CD4-positive, alpha-beta memory T cell (primary cell): ENCODE measurements around the gene IRF1. TPM values are rescaled to one million over a fixed set of nuclear protein-coding genes. Genes with fewer than 3 reads are reported as not detected.

Source experiments
- CTCF ChIA-PET: fragments of 350-600 bp; sonication (Branson Sonifier 250); formaldehyde crosslinking; loops from one replicate; lab custom pipeline; 2021; ENCODE audit warnings: inconsistent platforms; ENCODE audit not compliant: partially characterized antibody; lab: Charles Lee
- POLR2A ChIA-PET: fragments of 350-600 bp; sonication (Branson Sonifier 250); formaldehyde crosslinking; loops from one replicate; lab custom pipeline; 2021; ENCODE audit not compliant: partially characterized antibody; lab: Charles Lee
- DNase-seq, 5 donors: peaks; one replicate each; pipeline versions ENCODE4 v3.0.0 to v3.0.0-alpha.2; 2020 to 2022; ENCODE audit warnings: mixed read lengths in 1 of 5
- H3K27ac ChIP-seq: one replicate; pipeline ENCODE4 v1.7.0; 2013; ENCODE audit warnings: low read depth, low read length
- H3K27me3 ChIP-seq: 2 replicates; pipeline ENCODE4 v1.7.0; 2013; ENCODE audit warnings: mild to moderate bottlenecking, low read length, moderate library complexity; ENCODE audit not compliant: insufficient read depth
- H3K36me3 ChIP-seq: 2 replicates; pipeline ENCODE4 v1.7.0; 2013; ENCODE audit warnings: mild to moderate bottlenecking, low read length, moderate library complexity; ENCODE audit not compliant: insufficient read depth
- H3K4me1 ChIP-seq: 2 replicates; pipeline ENCODE4 v1.7.0; 2013; ENCODE audit warnings: mild to moderate bottlenecking, low read length, moderate library complexity; ENCODE audit not compliant: insufficient read depth
- H3K4me3 ChIP-seq, 2 donors: one replicate each; pipeline ENCODE4 v1.7.0; 2013; ENCODE audit warnings: low read length in 2 of 2, mild to moderate bottlenecking in 1 of 2
- H3K9me3 ChIP-seq, 2 donors: one replicate each; pipeline ENCODE4 v1.7.0; 2013; ENCODE audit warnings: low read length in 2 of 2, control low read depth in 1 of 2; ENCODE audit not compliant: control insufficient read depth in 1 of 2
- H3K27ac Mint-ChIP-seq, 7 donors: one replicate each; pipeline ENCODE4 v1.8.0; 2020 to 2021; ENCODE audit warnings: mixed read lengths in 7 of 7, mild to moderate bottlenecking in 6 of 7, inconsistent platforms in 3 of 7, moderate library complexity in 3 of 7
- H3K27me3 Mint-ChIP-seq, 2 donors: one replicate each; pipeline ENCODE4 v1.8.0; 2020 to 2021; ENCODE audit warnings: mixed read lengths in 2 of 2
- H3K36me3 Mint-ChIP-seq, 2 donors: one replicate each; pipeline ENCODE4 v1.8.0; 2020 to 2021; ENCODE audit warnings: mixed read lengths in 2 of 2, inconsistent platforms in 1 of 2, mild to moderate bottlenecking in 1 of 2
- H3K4me1 Mint-ChIP-seq, 4 donors: one replicate each; pipeline ENCODE4 v1.8.0; 2020 to 2021; ENCODE audit warnings: mixed read lengths in 4 of 4, mild to moderate bottlenecking in 1 of 4
- H3K4me3 Mint-ChIP-seq, 8 donors: one replicate each; pipeline ENCODE4 v1.8.0; 2020 to 2021; ENCODE audit warnings: mixed read lengths in 8 of 8, mild to moderate bottlenecking in 7 of 8, moderate library complexity in 6 of 8, inconsistent platforms in 3 of 8
- H3K9me3 Mint-ChIP-seq, 8 donors: one replicate each; pipeline ENCODE4 v1.8.0; 2020 to 2021; ENCODE audit warnings: mixed read lengths in 8 of 8, mild to moderate bottlenecking in 5 of 8, inconsistent platforms in 3 of 8, moderate library complexity in 1 of 8
- intact Hi-C: fragments of 100-400 bp; cut with micrococcal nuclease; formaldehyde crosslinking; loops from one replicate; pipeline ENCODE4 v1.15.1; 2023
- polyA plus RNA-seq, 2 donors: library from polyadenylated mRNA; unstranded; fragments of 300-500 nt; fragmentation: Illumina TruSeq; gene quantifications; one replicate each; pipeline ENCODE4 v1.2.3, GENCODE V29; 2021
- total RNA-seq, 2 experiments: library from RNA; stranded (reverse); gene quantifications; one replicate each; pipeline ENCODE4 v1.2.3, GENCODE V29; 2021

Gene IRF1
- total and polyA plus RNA-seq, 4 experiments from 2014 or later: 192 to 237 (median 197) TPM

DNA sequence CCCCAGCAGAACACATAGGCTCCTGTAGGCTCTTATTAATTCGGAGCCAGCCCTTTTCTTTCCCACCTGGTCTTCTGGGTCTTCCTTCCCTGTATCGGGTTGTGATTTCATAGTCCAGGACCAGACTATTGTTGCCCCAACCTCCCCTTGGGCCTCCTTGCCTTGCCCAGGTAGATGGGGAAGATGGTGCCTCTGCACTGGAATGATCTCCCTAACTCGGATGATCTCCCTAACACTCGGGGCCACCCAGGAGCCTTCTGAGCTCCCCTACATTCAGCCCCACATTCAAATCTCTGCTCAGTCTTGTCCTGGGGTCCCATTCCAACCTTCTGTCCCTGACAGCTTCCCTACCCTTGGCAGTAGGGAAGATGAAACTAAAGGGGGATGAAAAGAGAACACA lies 2.7 kb upstream of the IRF1 start:
- Mint-ChIP-seq H3K27ac (peak overlapping the region; percentile 89 to 99 (median 95)), H3K36me3 (peaks cover 14 to 31% of the 10 kb centered on the region in 2 donors), H3K27me3 (no peaks in the 10 kb centered on the region), H3K4me3 (peak overlapping the region in 4 of 8 donors; percentile 11 to 91 (median 30)), H3K4me1 (peaks cover 29 to 78% (median 49%) of the 10 kb centered on the region in 4 donors), H3K9me3 (peaks cover 0 to 6% (median 0%) of the 10 kb centered on the region in 8 donors)
- Histone ChIP-seq H3K4me1 (peaks cover 67% of the 10 kb centered on the region), H3K36me3 (peaks cover 12% of the 10 kb centered on the region), H3K4me3 (no peak overlapping the region), H3K27me3 (no peaks in the 10 kb centered on the region), H3K27ac (peak overlapping the region; percentile 99), H3K9me3 (no peaks in the 10 kb centered on the region)
- intact Hi-C loops: no loop called here
- no peak for DNase-seq
- ChIA-PET POLR2A (interaction anchor here (0.5 to 35.0 kb wide), 8 partner anchors 20 to 144 kb away, joined by 3 to 1580 read pairs (median 371); no protein-coding TSS in a partner anchor), CTCF (interaction anchor here (6.8 to 10.2 kb wide), 7 partner anchors 7 to 107 kb away, joined by 73 to 93 read pairs (median 86); no protein-coding TSS in a partner anchor)

DNA sequence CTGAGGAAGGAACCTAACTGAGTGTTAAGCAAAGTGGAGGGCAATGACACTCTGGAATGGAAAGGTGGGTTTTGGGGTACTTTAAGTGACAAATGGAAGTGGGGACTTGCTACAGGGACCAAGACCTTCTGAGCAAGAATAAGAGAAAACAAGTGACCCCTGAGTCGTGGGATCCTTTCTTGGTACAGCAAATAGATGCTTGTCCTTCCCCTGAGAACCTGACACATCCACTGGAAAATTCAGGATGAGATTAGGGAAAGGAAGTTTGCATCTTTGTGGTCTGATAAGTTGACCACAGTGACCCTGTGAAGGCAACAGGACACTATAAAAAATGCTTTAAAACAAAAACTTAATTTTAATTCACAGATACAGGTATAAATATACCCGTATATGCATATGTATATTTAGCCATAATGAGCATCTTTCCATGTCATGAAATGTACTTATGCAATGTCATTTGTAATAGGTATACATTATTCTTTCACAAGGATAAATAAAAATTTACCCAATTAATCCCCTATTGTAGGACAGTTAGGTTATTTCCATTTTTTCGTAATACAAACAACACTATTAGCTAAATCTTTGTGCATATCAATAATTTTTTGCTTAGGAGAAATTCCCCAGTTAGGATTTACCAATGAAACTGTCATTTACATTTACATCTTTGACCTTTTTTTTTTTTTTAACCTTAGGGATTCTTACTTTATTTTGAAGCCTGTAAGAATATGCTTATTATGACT lies 2.0 kb upstream of the IRF1 start:
- CTCF ChIA-PET: interaction anchor here (5.6 to 10.2 kb wide), 10 partner anchors 8 to 106 kb away, joined by 70 to 94 read pairs (median 84); no protein-coding TSS in a partner anchor
- Mint-ChIP-seq H3K9me3 (peaks cover 0 to 6% (median 0%) of the 10 kb centered on the region in 8 donors), H3K4me1 (peaks cover 35 to 78% (median 49%) of the 10 kb centered on the region in 4 donors), H3K36me3 (peaks cover 20 to 38% of the 10 kb centered on the region in 2 donors), H3K27ac (peak overlapping the region; percentile 97 to 99 (median 99)), H3K27me3 (no peaks in the 10 kb centered on the region), H3K4me3 (peak overlapping the region in 7 of 8 donors; percentile 84 to 95 (median 91))
- POLR2A ChIA-PET: interaction anchor here (0.5 to 35.0 kb wide), 15 partner anchors 6 to 143 kb away, joined by 3 to 1580 read pairs (median 83); partner anchors contain the start of genes RAD50 and SLC22A5
- Histone ChIP-seq H3K4me1 (peaks cover 67% of the 10 kb centered on the region), H3K27me3 (no peaks in the 10 kb centered on the region), H3K36me3 (peaks cover 19% of the 10 kb centered on the region), H3K4me3 (peak overlapping the region; percentile 45 to 94), H3K27ac (peak overlapping the region; percentile 99), H3K9me3 (no peaks in the 10 kb centered on the region)
- intact Hi-C loops: no loop called here
- DNase-seq: no peak

DNA sequence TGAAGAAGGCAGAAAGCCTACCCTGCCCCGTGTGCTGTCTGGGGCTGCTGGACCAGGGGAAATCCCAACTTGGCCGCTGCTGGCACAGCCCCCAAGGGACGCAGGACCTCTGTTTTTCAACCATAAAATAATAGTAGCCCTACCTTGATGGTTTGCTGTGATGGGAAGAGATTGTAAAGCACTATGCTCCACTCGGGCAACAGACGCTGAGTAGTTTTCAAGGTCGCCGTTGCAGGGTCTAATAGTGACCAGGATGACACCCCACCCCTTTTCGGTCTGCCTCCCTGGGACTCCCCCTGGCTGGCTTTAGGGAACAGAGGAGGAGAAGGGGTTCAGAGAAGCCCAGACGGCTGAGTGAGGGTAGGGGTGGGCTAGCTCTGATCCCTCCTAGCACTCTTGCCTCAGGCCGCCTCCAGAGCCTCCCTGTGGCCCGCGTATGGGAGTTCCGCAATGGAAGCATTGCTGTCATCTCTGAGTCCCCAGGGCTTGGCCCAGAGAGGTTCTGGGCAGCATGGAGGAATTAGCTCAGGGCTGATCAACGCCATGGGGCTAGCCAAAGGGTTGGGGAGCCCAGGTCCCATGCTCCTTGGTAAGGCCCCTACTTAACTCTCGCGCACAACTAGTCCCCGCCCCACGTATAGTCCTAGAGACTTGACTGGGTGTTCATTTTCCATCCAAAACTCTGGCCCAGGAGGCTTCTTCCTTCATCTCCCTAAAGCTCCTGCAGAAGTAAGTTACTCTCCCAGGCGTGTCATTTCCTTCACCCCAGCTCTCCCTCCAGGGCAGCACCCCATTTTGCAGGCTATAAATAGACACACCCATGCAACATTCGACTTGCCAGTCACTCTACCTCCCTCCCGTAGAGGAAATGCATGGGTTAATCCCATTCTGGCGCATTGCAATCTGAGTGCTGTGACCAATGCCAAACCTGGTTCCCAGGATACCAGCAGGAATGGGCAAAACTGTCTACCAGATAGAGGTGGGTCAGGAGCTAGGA lies 1.1 kb upstream of the IRF1 start:
- Histone ChIP-seq H3K27me3 (no peaks in the 10 kb centered on the region), H3K4me3 (peak overlapping the region; percentile 76 to 94), H3K36me3 (peaks cover 28% of the 10 kb centered on the region), H3K27ac (peak overlapping the region; percentile 99), H3K4me1 (peaks cover 70% of the 10 kb centered on the region), H3K9me3 (no peaks in the 10 kb centered on the region)
- Mint-ChIP-seq H3K4me1 (peaks cover 38 to 80% (median 52%) of the 10 kb centered on the region in 4 donors), H3K27ac (peak overlapping the region; percentile 92 to 99 (median 99)), H3K9me3 (peaks cover 0 to 10% (median 0%) of the 10 kb centered on the region in 8 donors), H3K36me3 (peaks cover 29 to 47% of the 10 kb centered on the region in 2 donors), H3K4me3 (peak overlapping the region; percentile 84 to 95 (median 92)), H3K27me3 (no peaks in the 10 kb centered on the region)
- DNase-seq: peak in 3 of 5 donors; percentile 42 to 71 (median 46)
- intact Hi-C loops: loop anchor here (2.0 kb wide), 1 partner anchor 25 kb away; no protein-coding TSS in a partner anchor
- ChIA-PET CTCF (interaction anchor here (0.7 to 10.2 kb wide), 20 partner anchors 9 to 255 kb away, joined by 3 to 94 read pairs (median 39); partner anchors contain the start of genes CCNI2 and SLC22A5), POLR2A (interaction anchor here (0.9 to 35.0 kb wide), 21 partner anchors 7 to 560 kb away, joined by 3 to 1580 read pairs (median 28); partner anchors contain the start of genes CCNI2, HSPA4, RAD50 and SLC22A4)

DNA sequence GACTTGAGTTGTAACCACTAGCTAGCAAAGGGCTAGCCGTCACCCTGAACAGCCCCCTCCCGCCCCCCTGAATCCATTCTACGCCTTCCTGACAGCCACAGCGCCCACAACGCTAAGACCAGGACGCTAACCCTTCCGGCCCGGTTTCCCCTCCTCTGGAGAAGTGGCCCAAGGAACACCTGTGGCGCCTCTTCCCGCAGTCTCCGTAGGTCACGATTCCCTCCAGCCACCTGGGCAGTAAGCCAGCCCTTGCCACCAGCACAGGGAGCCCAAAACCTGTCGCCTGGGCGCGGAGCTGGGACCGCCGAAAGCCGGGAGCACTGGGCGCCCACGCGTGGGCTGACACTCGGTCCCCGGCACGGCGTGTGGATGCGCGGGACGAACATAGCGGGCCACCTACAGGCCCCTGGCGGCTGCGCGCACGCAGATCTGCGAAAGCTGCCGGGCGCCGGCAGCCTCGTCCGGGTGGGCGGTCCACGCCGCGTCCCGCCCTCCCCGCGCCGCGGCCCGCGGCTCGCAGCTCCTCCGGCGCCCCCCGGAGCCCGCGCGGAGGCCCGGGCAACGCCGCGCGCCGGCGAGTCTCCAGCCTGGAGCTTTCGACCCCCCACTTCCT lies 596 bp downstream of the IRF1 start:
- Histone ChIP-seq H3K36me3 (peaks cover 45% of the 10 kb centered on the region), H3K27me3 (no peaks in the 10 kb centered on the region), H3K27ac (peak overlapping the region; percentile 99), H3K4me1 (peaks cover 80% of the 10 kb centered on the region), H3K9me3 (no peaks in the 10 kb centered on the region), H3K4me3 (peak overlapping the region; percentile 94 to 96)
- intact Hi-C loops: loop anchor here (1.0 to 2.0 kb wide), 5 partner anchors 23 to 79 kb away; no protein-coding TSS in a partner anchor
- Mint-ChIP-seq H3K27me3 (no peaks in the 10 kb centered on the region), H3K27ac (peak overlapping the region; percentile 93 to 98 (median 95)), H3K4me3 (peak overlapping the region; percentile 94 to 97 (median 96)), H3K4me1 (peaks cover 43 to 83% (median 62%) of the 10 kb centered on the region in 4 donors), H3K36me3 (peaks cover 42 to 60% of the 10 kb centered on the region in 2 donors), H3K9me3 (peaks cover 0 to 15% (median 0%) of the 10 kb centered on the region in 8 donors)
- ChIA-PET POLR2A (interaction anchor here (0.6 to 35.0 kb wide), 30 partner anchors 9 to 562 kb away, joined by 3 to 1580 read pairs (median 8); partner anchors contain the start of genes AFF4, CCNI2, GDF9 and HSPA4), CTCF (interaction anchor here (1.0 to 10.2 kb wide), 19 partner anchors 10 to 257 kb away, joined by 3 to 94 read pairs (median 70); partner anchors contain the start of genes CCNI2 and SLC22A5)
- DNase-seq: peak in 1 of 5 donors; percentile 47

DNA sequence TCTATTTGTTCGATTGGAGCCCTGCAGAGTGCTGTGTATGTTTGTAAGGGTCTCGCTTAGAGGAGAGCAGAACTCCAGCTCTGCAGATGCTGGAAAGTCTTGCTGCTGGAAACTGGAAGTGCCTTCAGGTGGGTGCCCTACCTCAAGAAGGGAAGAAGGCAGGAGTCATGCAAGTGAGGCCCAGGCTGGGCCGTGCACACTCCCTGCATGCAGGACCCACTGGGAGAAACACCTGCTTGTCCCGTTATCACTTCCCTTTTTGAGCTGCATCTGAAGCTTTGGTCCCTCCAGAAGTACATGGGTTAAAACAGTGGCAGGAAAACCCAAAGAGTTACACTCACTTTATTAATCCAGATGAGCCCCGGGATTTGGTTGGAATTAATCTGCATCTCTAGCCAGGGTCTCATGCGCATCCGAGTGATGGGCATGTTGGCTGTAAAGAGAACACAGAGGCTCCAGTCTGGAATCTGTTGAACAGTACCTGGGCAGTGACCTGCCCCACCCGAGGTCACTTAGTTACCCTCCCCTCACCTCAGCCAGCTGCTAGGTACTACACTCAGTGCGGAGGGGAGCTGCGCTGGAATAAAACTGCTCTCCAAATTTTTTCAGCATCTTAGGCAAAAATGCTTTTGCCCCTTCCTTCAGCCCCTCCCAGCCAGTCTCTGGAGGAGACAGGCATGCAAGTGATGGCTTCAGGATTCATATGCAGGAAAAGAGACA lies 1.4 kb downstream of the IRF1 start:
- CTCF ChIA-PET: interaction anchor here (1.3 to 10.2 kb wide), 13 partner anchors 10 to 120 kb away, joined by 4 to 94 read pairs (median 78); partner anchors contain the start of gene SLC22A5
- Mint-ChIP-seq H3K9me3 (peaks cover 0 to 15% (median 0%) of the 10 kb centered on the region in 8 donors), H3K36me3 (peaks cover 47 to 67% of the 10 kb centered on the region in 2 donors), H3K4me3 (peak overlapping the region; percentile 94 to 97 (median 96)), H3K27me3 (no peaks in the 10 kb centered on the region), H3K27ac (peak overlapping the region; percentile 93 to 98 (median 95)), H3K4me1 (peaks cover 43 to 83% (median 62%) of the 10 kb centered on the region in 4 donors)
- POLR2A ChIA-PET: interaction anchor here (1.0 to 35.0 kb wide), 19 partner anchors 10 to 378 kb away, joined by 3 to 1580 read pairs (median 28); partner anchors contain the start of genes GDF9, RAD50, SLC22A4 and UQCRQ
- DNase-seq: peak in 3 of 5 donors; percentile 16 to 33 (median 24)
- Histone ChIP-seq H3K4me1 (peaks cover 80% of the 10 kb centered on the region), H3K27ac (peak overlapping the region; percentile 99), H3K36me3 (peaks cover 52% of the 10 kb centered on the region), H3K4me3 (peak overlapping the region; percentile 94 to 96), H3K27me3 (no peaks in the 10 kb centered on the region), H3K9me3 (no peaks in the 10 kb centered on the region)
- intact Hi-C loops: no loop called here
